Tibial artery (tissue), 4 donors: Measurements from ENCODE around the gene STXBP2.

Source experiments
- DNase-seq, 2 donors: peaks; one replicate each; pipeline ENCODE4 v3.0.0-alpha.2; 2019
- H3K27ac ChIP-seq, 2 donors: fragments of 200-600 bp; sonication (generic) in 1 of 2; 1 replicate in 1 of 2; 2 replicates in 1 of 2; pipeline ENCODE4 v1.5.1; 2018 to 2019; ENCODE audit warnings: mild to moderate bottlenecking in 1 of 2
- H3K27me3 ChIP-seq, 2 donors: fragments of 200-600 bp; sonication (generic) in 1 of 2; one replicate each; pipeline versions ENCODE4 v1.5.1 to v1.6.0; 2016 to 2019
- H3K36me3 ChIP-seq, 3 donors: fragments of 200-600 bp; sonication (generic) in 2 of 3; one replicate each; pipeline ENCODE4 v1.5.1; 2016 to 2019; ENCODE audit warnings: mild to moderate bottlenecking in 2 of 3
- H3K4me1 ChIP-seq, 4 donors: fragments of 200-600 bp; sonication (generic) in 2 of 4; 1 replicate in 3 of 4; 2 replicates in 1 of 4; pipeline ENCODE4 v1.5.1; 2016 to 2019
- H3K4me3 ChIP-seq, 2 donors: fragments of 200-600 bp; sonication (generic) in 1 of 2; 1 replicate in 1 of 2; 2 replicates in 1 of 2; pipeline ENCODE4 v1.5.1; 2018 to 2019; ENCODE audit warnings: mild to moderate bottlenecking in 2 of 2
- H3K9me3 ChIP-seq, 3 donors: fragments of 200-600 bp; sonication (generic) in 1 of 3; one replicate each; pipeline ENCODE4 v1.5.1; 2016 to 2019
- CTCF ChIP-seq, 2 experiments: fragments of 200-600 bp in 1 of 2; fragments of 450-650 bp in 1 of 2; IDR thresholded peaks; one replicate each; pipeline ENCODE4 v1.5.1; 2017 to 2019; ENCODE audit warnings: antibody characterized with exemption in 2 of 2, mild to moderate bottlenecking in 1 of 2, moderate library complexity in 1 of 2
- intact Hi-C: fragments of 100-400 bp; cut with DNase I; formaldehyde crosslinking; loops from one replicate; pipeline ENCODE4 v1.15.0; 2023; ENCODE audit warnings: low total_unique reads

The STXBP2 gene

GRCh38 chr19:7655581-7655980, 18.7 kb downstream of the STXBP2 start:
- TF ChIP-seq CTCF (IDR thresholded peaks at IDR 0.05), result no peak
- no peak for DNase-seq
- intact Hi-C loops, result no loop called here
- H3K27ac ChIP-seq, result no peak overlapping the region
- peaks cover 0 to 37% of the 10 kb centered on the region in 2 donors for H3K27me3 ChIP-seq
- H3K36me3 ChIP-seq, result no peaks in the 10 kb centered on the region
- no peak overlapping the region for H3K4me3 ChIP-seq
- no peaks in the 10 kb centered on the region for H3K4me1 ChIP-seq
- H3K9me3 ChIP-seq, result no peaks in the 10 kb centered on the region

- Histone ChIP-seq H3K36me3 (no peaks in the 10 kb centered on the region), H3K27ac (no peak overlapping the region), H3K9me3 (no peaks in the 10 kb centered on the region), H3K27me3 (peaks cover 0 to 28% of the 10 kb centered on the region in 2 donors), H3K4me3 (no peak overlapping the region), H3K4me1 (no peaks in the 10 kb centered on the region)
- no peak for TF ChIP-seq CTCF (IDR thresholded peaks at IDR 0.05)
- intact Hi-C loops, result no loop called here
- no peak for DNase-seq
These were observed 20.3 kb downstream of the STXBP2 start for GRCh38 chr19:7657131-7657751.

- no peak for DNase-seq
- no peak for TF ChIP-seq CTCF (IDR thresholded peaks at IDR 0.05)
- Histone ChIP-seq H3K4me3 (no peak overlapping the region), H3K4me1 (no peaks in the 10 kb centered on the region), H3K9me3 (no peaks in the 10 kb centered on the region), H3K27me3 (peaks cover 0 to 24% of the 10 kb centered on the region in 2 donors), H3K36me3 (no peaks in the 10 kb centered on the region), H3K27ac (no peak overlapping the region)
- intact Hi-C loops, result no loop called here
These were observed 21.3 kb downstream of the STXBP2 start for GRCh38 chr19:7658219-7658686.

- no peak for DNase-seq
- intact Hi-C loops, result no loop called here
- Histone ChIP-seq H3K27ac (no peak overlapping the region), H3K4me3 (no peak overlapping the region), H3K4me1 (no peaks in the 10 kb centered on the region), H3K9me3 (no peaks in the 10 kb centered on the region), H3K27me3 (peaks cover 0 to 29% of the 10 kb centered on the region in 2 donors), H3K36me3 (no peaks in the 10 kb centered on the region)
- TF ChIP-seq CTCF (IDR thresholded peaks at IDR 0.05), result no peak
These were observed 25.0 kb downstream of the STXBP2 start for GRCh38 chr19:7661744-7662538.

- Histone ChIP-seq H3K4me3 (no peak overlapping the region), H3K27ac (no peak overlapping the region), H3K36me3 (no peaks in the 10 kb centered on the region), H3K4me1 (no peaks in the 10 kb centered on the region), H3K27me3 (peaks cover 0 to 29% of the 10 kb centered on the region in 2 donors), H3K9me3 (no peaks in the 10 kb centered on the region)
- DNase-seq, result no peak
- no peak for TF ChIP-seq CTCF (IDR thresholded peaks at IDR 0.05)
- intact Hi-C loops, result no loop called here
These were observed 25.7 kb downstream of the STXBP2 start for GRCh38 chr19:7662657-7663056.
